PFSK-1 (cell line): ENCODE measurements around the gene CEP41.

ENCODE experiments used
- FOXP2 ChIP-seq: optimal IDR thresholded peaks from 2 replicates; pipeline ENCODE3; 2011; ENCODE audit warnings: borderline replicate concordance, control low read depth, inconsistent platforms; ENCODE audit not compliant: insufficient read depth; ENCODE audit errors: extremely low read length, extremely low read depth
- POLR2AphosphoS5 ChIP-seq: IDR thresholded peaks from 2 replicates; pipeline ENCODE4 v1.6.1; 2012; ENCODE audit warnings: low read depth, mild to moderate bottlenecking, control low read depth, low read length, moderate library complexity
- SIN3A ChIP-seq: IDR thresholded peaks from 2 replicates; pipeline ENCODE4 v1.6.1; 2012; ENCODE audit warnings: mild to moderate bottlenecking, low read length, moderate library complexity, borderline replicate concordance; ENCODE audit not compliant: insufficient read depth
- TAF1 ChIP-seq: IDR thresholded peaks from 2 replicates; pipeline ENCODE4 v1.6.1; 2012; ENCODE audit warnings: low read length, control low read depth, borderline replicate concordance; ENCODE audit not compliant: insufficient read depth
- TF ChIP-seq, protein P1 (sequence below), 2 experiments: IDR thresholded peaks; 2 replicates each; pipeline versions ENCODE4 v1.6.1 to v1.8.0; 2011 to 2012; ENCODE audit warnings: low read depth in 2 of 2, low read length in 2 of 2, control low read depth in 1 of 2, inconsistent platforms in 1 of 2, mild to moderate bottlenecking in 1 of 2, moderate library complexity in 1 of 2; ENCODE audit not compliant: insufficient read depth in 1 of 2

CEP41 gene

DNA sequence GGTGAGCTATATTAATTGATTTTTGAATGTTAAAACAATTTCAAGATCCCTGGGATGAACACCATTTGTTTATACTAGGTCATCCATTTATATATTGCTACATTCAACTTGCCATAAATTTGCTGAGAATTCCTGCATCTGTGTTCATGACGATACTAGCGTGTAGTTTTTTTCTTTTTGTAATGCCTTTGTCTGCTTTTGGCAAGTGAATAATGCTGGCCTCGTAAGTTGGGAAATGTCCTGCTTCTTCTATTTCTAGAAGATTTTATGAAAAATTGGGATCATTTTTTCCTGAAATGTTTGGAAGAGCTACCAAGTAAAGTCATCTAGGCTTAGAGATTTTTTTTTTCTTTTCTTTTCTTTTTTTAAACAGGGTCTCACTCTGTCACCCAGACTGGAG lies 38.2 kb upstream of the CEP41 start:
- TF ChIP-seq POLR2AphosphoS5, result no peak
- TF ChIP-seq TAF1, result no peak
- TF ChIP-seq SIN3A, result no peak
- TF ChIP-seq FOXP2, result no peak

DNA sequence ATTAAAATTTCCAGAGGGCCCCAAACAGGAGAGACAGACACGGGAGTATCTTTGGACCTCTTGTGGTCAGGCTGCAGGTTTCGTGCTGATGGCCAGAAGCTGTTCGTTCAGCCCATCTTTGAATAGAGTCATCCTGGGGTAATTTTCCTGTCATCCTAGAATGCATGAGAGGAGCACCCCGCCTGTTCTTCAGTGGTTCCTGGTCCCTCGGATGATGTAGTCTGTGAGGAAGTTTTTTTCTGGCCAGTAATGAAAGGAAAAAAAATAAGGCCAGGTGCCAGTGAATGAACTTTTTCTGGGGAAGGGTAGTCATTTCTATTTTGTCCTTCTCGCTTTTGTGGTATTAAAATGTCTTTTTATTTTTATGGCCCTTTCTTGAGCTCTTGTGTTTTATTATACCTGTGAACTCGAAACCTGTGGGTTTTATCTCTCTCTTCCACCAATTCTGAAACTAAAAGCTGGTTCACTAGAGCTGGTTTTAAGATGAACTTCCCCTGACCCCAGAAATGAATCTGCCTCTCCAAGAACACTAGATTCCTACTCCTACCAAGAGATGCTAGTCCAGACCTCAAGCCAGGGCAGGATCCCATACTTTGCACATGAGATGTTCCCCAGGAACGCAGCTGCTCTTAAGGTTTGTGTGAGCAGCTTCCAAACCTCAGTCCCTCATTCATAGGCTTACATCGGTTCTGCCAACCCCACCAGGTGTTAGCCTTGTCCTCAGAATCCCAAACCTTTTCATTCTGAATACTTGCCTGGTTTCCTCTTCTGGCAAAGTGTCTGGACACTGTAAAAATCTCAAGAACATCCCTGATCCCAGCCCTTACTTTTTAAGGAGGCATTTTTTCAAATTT lies 35.7 kb upstream of the CEP41 start:
- TF ChIP-seq TAF1 (no peak), SIN3A (no peak), POLR2AphosphoS5 (no peak), FOXP2 (no peak)
- TF ChIP-seq, protein P1, sequence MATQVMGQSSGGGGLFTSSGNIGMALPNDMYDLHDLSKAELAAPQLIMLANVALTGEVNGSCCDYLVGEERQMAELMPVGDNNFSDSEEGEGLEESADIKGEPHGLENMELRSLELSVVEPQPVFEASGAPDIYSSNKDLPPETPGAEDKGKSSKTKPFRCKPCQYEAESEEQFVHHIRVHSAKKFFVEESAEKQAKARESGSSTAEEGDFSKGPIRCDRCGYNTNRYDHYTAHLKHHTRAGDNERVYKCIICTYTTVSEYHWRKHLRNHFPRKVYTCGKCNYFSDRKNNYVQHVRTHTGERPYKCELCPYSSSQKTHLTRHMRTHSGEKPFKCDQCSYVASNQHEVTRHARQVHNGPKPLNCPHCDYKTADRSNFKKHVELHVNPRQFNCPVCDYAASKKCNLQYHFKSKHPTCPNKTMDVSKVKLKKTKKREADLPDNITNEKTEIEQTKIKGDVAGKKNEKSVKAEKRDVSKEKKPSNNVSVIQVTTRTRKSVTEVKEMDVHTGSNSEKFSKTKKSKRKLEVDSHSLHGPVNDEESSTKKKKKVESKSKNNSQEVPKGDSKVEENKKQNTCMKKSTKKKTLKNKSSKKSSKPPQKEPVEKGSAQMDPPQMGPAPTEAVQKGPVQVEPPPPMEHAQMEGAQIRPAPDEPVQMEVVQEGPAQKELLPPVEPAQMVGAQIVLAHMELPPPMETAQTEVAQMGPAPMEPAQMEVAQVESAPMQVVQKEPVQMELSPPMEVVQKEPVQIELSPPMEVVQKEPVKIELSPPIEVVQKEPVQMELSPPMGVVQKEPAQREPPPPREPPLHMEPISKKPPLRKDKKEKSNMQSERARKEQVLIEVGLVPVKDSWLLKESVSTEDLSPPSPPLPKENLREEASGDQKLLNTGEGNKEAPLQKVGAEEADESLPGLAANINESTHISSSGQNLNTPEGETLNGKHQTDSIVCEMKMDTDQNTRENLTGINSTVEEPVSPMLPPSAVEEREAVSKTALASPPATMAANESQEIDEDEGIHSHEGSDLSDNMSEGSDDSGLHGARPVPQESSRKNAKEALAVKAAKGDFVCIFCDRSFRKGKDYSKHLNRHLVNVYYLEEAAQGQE (IDR thresholded peaks at IDR 0.05; ENCODE audit: insufficient read depth in 1 of 2, low read depth in 2 of 2, low read length in 2 of 2), result no peak

DNA sequence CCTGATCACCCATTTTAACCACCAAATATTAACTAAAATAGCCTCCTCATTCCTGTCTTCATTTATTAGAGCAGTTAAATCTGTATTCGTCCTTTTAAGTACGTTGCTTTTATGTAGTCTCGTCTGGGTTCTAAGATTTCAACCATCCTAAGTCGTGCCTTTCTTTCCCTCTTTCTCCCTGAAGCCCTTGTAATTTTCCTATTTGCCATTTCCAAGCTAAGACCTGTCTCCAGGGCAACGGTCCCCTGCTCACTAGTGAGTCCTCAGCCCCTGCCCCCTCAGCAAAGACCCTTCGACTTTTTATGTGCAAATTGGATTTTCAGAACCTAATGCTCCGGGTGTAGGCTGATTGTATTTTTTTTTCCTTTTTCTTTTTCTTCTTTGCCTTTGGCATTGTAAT lies 35.0 kb upstream of the CEP41 start:
- TF ChIP-seq, protein P1 (IDR thresholded peaks at IDR 0.05; ENCODE audit: insufficient read depth in 1 of 2, low read depth in 2 of 2, low read length in 2 of 2), result no peak
- TF ChIP-seq SIN3A (no peak), POLR2AphosphoS5 (no peak), FOXP2 (no peak), TAF1 (no peak)

DNA sequence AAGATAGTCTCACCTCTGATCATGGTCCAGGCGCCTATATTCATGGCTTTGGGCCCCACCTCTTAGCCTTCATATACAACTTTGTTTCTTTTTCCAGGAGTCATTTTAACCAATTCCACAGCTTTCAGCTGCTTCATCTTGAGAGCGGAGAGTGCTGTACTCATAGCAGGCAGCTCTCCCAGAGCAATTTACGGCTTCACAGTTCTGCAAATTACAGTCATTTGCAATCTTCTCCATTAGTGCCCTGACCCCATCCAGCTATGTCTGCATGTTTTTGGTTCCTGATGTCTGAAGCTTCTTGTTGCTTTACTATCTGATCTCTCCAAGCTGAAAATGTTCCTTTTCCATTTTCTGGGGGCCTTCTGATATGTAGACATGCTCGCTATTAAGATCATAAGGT lies 33.1 kb upstream of the CEP41 start:
- TF ChIP-seq POLR2AphosphoS5 (no peak), FOXP2 (no peak), TAF1 (no peak), SIN3A (no peak)
- TF ChIP-seq, protein P1 (IDR thresholded peaks at IDR 0.05; ENCODE audit: insufficient read depth in 1 of 2, low read depth in 2 of 2, low read length in 2 of 2), result no peak

DNA sequence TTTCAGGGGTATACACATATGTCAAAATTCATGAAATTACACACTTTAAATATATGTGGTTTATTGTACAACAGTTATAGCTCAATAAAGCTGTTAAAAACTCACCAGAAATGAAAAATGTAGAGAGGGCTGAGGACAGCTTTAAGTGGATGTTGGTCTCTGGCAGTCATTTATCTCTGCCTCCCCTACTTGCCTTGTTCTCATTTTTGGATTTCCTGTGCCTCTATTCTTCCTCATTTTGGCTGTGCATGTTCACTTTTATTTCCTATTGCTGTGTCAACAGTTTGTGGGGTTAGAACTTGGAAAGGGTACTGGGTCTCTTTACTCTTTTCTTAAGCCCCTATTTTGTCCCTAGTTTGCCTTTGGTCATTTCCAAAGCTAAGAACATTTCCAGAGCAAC lies 32.5 kb upstream of the CEP41 start:
- TF ChIP-seq TAF1 (no peak), FOXP2 (no peak), SIN3A (no peak), POLR2AphosphoS5 (no peak)
- TF ChIP-seq, protein P1 (IDR thresholded peaks at IDR 0.05; ENCODE audit: insufficient read depth in 1 of 2, low read depth in 2 of 2, low read length in 2 of 2), result no peak
